ENCODE measurements around the gene RNASE2.
"Not testable (repeated sequence)": the region's sequence is repeated elsewhere in the genome, so short reads cannot be mapped to it uniquely, and the experiment has no call there.

- not testable (repeated sequence) for TF ChIP-seq CTCF, EP300, POLR2A, POLR2AphosphoS5 (IDR thresholded peaks at IDR 0.05)
Measured at GRCh38 chr14:20985650-20986049, 30.4 kb downstream of the RNASE2 start.

Measured in stomach (tissue), 4 donors.